Brain microvascular endothelial cell (primary cell): ENCODE measurements around the gene GPRC5D.

ENCODE experiments used
- DNase-seq: peaks from one replicate; pipeline ENCODE4 v3.0.0-alpha.2; 2020
- H3K27ac ChIP-seq: fragments of 250-450 bp; sonication (Bioruptor Pico); 2 replicates; pipeline ENCODE4 v1.5.1; 2020; ENCODE audit warnings: mild to moderate bottlenecking, moderate library complexity
- H3K27me3 ChIP-seq: fragments of 250-450 bp; sonication (Bioruptor Pico); replicated peaks from 2 replicates; pipeline ENCODE4 v1.5.1; 2020; ENCODE audit warnings: mild to moderate bottlenecking
- H3K36me3 ChIP-seq: fragments of 250-450 bp; sonication (Bioruptor Pico); replicated peaks from 2 replicates; pipeline ENCODE4 v1.5.1; 2020; ENCODE audit warnings: mild to moderate bottlenecking
- H3K4me3 ChIP-seq: 2 replicates; pipeline ENCODE4 v1.5.1; 2011; ENCODE audit warnings: low read depth, mild to moderate bottlenecking, control low read depth, low read length, moderate library complexity
- CTCF ChIP-seq: IDR thresholded peaks from 2 replicates; pipeline ENCODE4 v1.5.1; 2011; ENCODE audit warnings: low read depth, mild to moderate bottlenecking, moderate library complexity, low read length, control low read depth, inconsistent platforms; ENCODE audit errors: missing control alignments
- in situ Hi-C: cut with HindIII; loops from 2 replicates; pipeline ENCODE4 v1.10.0; 2017; ENCODE audit warnings: low sequenced_read_pairs, low pct_ligation_motif_present

The GPRC5D gene

GRCh38 chr12:12926571-12927071 lies 25.3 kb downstream of the GPRC5D start:
- in situ Hi-C loops: no loop called here
- Histone ChIP-seq H3K27me3 (no peaks in the 10 kb centered on the region), H3K27ac (peak overlapping the region; percentile 6), H3K36me3 (peaks cover 3% of the 10 kb centered on the region), H3K4me3 (no peak overlapping the region)
- no peak for TF ChIP-seq CTCF
- DNase-seq: no peak

- Histone ChIP-seq H3K36me3 (peaks cover 9% of the 10 kb centered on the region), H3K4me3 (no peak overlapping the region), H3K27ac (no peak overlapping the region), H3K27me3 (no peaks in the 10 kb centered on the region)
- no peak for TF ChIP-seq CTCF
- no peak for DNase-seq
- in situ Hi-C loops: no loop called here
These were observed 26.6 kb downstream of the GPRC5D start for GRCh38 chr12:12925388-12925787.

- DNase-seq: no peak
- H3K27me3 ChIP-seq: no peaks in the 10 kb centered on the region
- in situ Hi-C loops: no loop called here
- H3K27ac ChIP-seq: no peak overlapping the region
- H3K36me3 ChIP-seq: peaks cover 19% of the 10 kb centered on the region
- no peak for TF ChIP-seq CTCF
- no peak overlapping the region for H3K4me3 ChIP-seq
These were observed 27.8 kb downstream of the GPRC5D start for GRCh38 chr12:12924169-12924568.

- no peak overlapping the region for H3K4me3 ChIP-seq
- H3K27ac ChIP-seq: no peak overlapping the region
- peaks cover 29% of the 10 kb centered on the region for H3K36me3 ChIP-seq
- no peaks in the 10 kb centered on the region for H3K27me3 ChIP-seq
- no peak for DNase-seq
- in situ Hi-C loops: no loop called here
- no peak for TF ChIP-seq CTCF
These were observed 29.0 kb downstream of the GPRC5D start for GRCh38 chr12:12922978-12923377.

GRCh38 chr12:12922191-12922616 lies 29.8 kb downstream of the GPRC5D start:
- no peak overlapping the region for H3K4me3 ChIP-seq
- H3K36me3 ChIP-seq: peaks cover 34% of the 10 kb centered on the region
- H3K27me3 ChIP-seq: no peaks in the 10 kb centered on the region
- TF ChIP-seq CTCF: no peak
- DNase-seq: peak; percentile 76
- in situ Hi-C loops: no loop called here
- H3K27ac ChIP-seq: peak overlapping the region; percentile 41
